Measurements from ENCODE around the gene PRRG2.
A peak's percentile ranks its signal among the peaks of the same experiment; 100 is the strongest.

The PRRG2 gene

GRCh38 chr19:49557641-49558325 is 23.3 kb upstream of the PRRG2 start:
- DNase-seq: no peak

GRCh38 chr19:49558591-49558990 is 22.5 kb upstream of the PRRG2 start:
- DNase-seq: no peak

GRCh38 chr19:49559443-49559842 is 21.7 kb upstream of the PRRG2 start:
- DNase-seq: no peak

GRCh38 chr19:49559928-49560327 is 21.2 kb upstream of the PRRG2 start:
- no peak for DNase-seq

- no peak for DNase-seq
These were observed 20.7 kb upstream of the PRRG2 start for GRCh38 chr19:49560358-49560900.

- no peak for DNase-seq
These were observed 16.5 kb upstream of the PRRG2 start for GRCh38 chr19:49564616-49565045.

GRCh38 chr19:49565261-49565660 is 15.9 kb upstream of the PRRG2 start:
- DNase-seq: no peak

GRCh38 chr19:49566302-49566701 is 14.8 kb upstream of the PRRG2 start:
- no peak for DNase-seq

- DNase-seq: no peak
These were observed 13.2 kb upstream of the PRRG2 start for GRCh38 chr19:49567861-49568441.

- DNase-seq: peak; percentile 55
These were observed 10.8 kb upstream of the PRRG2 start for GRCh38 chr19:49570138-49570856.

GRCh38 chr19:49570997-49571676 is 10.0 kb upstream of the PRRG2 start:
- DNase-seq: no peak

GRCh38 chr19:49573009-49573408 is 8.1 kb upstream of the PRRG2 start:
- no peak for DNase-seq

- no peak for DNase-seq
These were observed 7.7 kb upstream of the PRRG2 start for GRCh38 chr19:49573425-49573824.

GRCh38 chr19:49574206-49574755 is 6.8 kb upstream of the PRRG2 start:
- DNase-seq: no peak

- no peak for DNase-seq
These were observed 1.9 kb upstream of the PRRG2 start for GRCh38 chr19:49579193-49579592.

- DNase-seq: no peak
These were observed 1.2 kb upstream of the PRRG2 start for GRCh38 chr19:49579947-49580263.

GRCh38 chr19:49580264-49581006 is 681 bp upstream of the PRRG2 start, which contains the start of gene NOSIP:
Gene NOSIP, minus strand, starts transcription at chr19:49580556. Its CDS starts 19,865 bp downstream, at chr19:49560691.
- DNase-seq: peak; percentile 93

- DNase-seq: no peak
These were observed 2.1 kb downstream of the PRRG2 start for GRCh38 chr19:49583239-49583638.

- DNase-seq: no peak
These were observed 3.9 kb downstream of the PRRG2 start for GRCh38 chr19:49585023-49585422.

- DNase-seq: no peak
These were observed 6.1 kb downstream of the PRRG2 start for GRCh38 chr19:49587227-49587626.

- no peak for DNase-seq
These were observed 7.4 kb downstream of the PRRG2 start for GRCh38 chr19:49588365-49589122.

GRCh38 chr19:49589502-49589905 is 8.4 kb downstream of the PRRG2 start:
- DNase-seq: no peak
